DND-41 (cell line): Measurements from ENCODE around the gene POFUT2.

Experiments used
- EZH2 ChIP-seq: IDR thresholded peaks from 3 replicates; pipeline ENCODE4 v1.6.1; 2012; ENCODE audit warnings: borderline replicate concordance, low read depth, mild to moderate bottlenecking, moderate library complexity, low read length, inconsistent platforms; ENCODE audit not compliant: severe bottlenecking
- TF ChIP-seq, protein P1 (sequence below): IDR thresholded peaks from 2 replicates; pipeline ENCODE4 v1.5.1; 2012; ENCODE audit warnings: borderline replicate concordance, low read length, moderate library complexity, mild to moderate bottlenecking; ENCODE audit not compliant: poor library complexity, severe bottlenecking; ENCODE audit errors: extremely low read depth

DNA sequence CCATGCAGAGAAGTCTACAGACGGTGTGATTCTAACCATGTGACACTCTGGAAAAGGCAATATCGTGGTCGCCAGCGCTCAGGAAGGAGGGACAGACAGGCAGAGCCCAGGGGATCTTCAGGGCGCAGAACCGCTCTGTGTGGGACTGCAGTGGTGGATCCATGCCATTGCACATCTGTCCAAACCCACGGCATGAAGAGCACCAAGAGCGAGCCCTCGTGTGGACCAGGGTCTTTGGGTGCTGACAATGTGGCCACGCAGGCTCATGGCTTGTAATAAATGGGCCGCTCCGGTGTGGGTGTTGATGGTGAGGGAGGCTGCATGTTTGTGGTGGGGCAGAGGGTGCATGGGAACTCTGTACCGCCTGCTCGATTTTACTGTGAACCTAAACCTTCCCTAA lies 25.3 kb upstream of the POFUT2 start:
- TF ChIP-seq, protein P1, sequence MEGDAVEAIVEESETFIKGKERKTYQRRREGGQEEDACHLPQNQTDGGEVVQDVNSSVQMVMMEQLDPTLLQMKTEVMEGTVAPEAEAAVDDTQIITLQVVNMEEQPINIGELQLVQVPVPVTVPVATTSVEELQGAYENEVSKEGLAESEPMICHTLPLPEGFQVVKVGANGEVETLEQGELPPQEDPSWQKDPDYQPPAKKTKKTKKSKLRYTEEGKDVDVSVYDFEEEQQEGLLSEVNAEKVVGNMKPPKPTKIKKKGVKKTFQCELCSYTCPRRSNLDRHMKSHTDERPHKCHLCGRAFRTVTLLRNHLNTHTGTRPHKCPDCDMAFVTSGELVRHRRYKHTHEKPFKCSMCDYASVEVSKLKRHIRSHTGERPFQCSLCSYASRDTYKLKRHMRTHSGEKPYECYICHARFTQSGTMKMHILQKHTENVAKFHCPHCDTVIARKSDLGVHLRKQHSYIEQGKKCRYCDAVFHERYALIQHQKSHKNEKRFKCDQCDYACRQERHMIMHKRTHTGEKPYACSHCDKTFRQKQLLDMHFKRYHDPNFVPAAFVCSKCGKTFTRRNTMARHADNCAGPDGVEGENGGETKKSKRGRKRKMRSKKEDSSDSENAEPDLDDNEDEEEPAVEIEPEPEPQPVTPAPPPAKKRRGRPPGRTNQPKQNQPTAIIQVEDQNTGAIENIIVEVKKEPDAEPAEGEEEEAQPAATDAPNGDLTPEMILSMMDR: no peak
- TF ChIP-seq EZH2: no peak
